GM12872 (cell line): ENCODE measurements around the gene CALD1.

ENCODE experiments used
- TF ChIP-seq, protein P1 (sequence below): IDR thresholded peaks from 3 replicates; pipeline ENCODE4 v1.5.1; 2011; ENCODE audit warnings: low read depth, mild to moderate bottlenecking, low read length, moderate library complexity; ENCODE audit not compliant: insufficient read depth

CALD1 gene

DNA sequence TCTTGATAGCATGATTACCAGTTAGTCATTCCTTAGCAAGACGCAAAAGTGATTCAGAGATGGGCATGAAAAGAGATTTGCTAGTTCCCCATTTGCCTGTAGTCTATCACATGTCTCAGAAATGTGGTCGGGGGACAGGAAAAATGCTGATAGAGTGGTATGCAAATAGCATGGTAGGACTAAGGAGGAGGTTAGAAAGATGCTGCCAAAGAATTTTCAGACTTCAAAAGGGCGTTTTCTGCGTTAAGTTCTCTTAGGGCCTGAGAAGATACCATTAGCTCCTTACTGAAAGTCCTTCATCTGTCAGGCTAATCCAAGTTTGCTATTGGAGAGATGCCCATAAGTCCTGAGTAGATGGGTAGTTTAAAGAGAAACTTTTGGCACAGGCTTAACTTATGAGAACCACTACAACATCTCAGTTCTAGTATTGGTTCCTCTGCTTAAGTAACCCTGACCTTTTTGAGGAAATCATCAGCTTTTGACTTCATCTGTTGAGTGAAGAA, 2.7 kb downstream of the CALD1 start:
- TF ChIP-seq, protein P1, sequence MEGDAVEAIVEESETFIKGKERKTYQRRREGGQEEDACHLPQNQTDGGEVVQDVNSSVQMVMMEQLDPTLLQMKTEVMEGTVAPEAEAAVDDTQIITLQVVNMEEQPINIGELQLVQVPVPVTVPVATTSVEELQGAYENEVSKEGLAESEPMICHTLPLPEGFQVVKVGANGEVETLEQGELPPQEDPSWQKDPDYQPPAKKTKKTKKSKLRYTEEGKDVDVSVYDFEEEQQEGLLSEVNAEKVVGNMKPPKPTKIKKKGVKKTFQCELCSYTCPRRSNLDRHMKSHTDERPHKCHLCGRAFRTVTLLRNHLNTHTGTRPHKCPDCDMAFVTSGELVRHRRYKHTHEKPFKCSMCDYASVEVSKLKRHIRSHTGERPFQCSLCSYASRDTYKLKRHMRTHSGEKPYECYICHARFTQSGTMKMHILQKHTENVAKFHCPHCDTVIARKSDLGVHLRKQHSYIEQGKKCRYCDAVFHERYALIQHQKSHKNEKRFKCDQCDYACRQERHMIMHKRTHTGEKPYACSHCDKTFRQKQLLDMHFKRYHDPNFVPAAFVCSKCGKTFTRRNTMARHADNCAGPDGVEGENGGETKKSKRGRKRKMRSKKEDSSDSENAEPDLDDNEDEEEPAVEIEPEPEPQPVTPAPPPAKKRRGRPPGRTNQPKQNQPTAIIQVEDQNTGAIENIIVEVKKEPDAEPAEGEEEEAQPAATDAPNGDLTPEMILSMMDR, result no peak

DNA sequence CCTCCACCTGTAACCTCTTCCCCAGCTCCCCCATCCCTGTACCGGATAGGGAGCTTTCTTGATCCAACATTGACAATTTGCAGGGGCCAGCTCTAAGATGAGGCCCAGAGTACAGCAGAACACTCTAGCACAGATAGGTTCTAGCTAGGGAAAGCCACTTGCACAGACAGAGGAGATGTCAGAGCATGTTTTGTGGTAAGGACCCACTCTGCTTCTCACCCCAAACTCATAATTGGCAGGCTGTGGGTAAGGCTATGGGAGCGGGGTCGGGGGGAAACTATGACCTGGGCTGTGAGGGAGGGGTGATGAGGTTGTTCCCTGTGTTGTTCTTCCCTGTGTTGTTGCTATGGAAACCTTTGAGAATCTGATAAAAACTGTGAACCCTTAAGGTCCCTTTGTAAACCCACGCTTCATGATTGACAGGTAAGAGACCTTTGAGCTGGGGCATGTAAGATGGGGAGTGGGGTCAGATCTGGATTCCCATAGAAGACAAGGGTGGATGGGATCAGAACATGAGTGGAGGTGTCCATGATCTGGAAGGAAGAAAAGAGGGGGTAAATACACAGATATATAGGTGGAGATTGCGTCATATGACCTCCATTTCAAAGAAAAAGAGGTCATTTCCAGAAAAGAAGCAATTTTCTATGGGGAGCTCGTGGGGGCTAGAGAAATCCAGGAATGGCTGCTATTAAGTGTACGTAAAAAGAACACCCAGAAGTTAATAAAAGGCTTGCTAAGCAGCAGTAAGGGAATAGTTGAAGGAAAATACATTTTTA, 4.0 kb downstream of the CALD1 start:
- TF ChIP-seq, protein P1, result no peak

DNA sequence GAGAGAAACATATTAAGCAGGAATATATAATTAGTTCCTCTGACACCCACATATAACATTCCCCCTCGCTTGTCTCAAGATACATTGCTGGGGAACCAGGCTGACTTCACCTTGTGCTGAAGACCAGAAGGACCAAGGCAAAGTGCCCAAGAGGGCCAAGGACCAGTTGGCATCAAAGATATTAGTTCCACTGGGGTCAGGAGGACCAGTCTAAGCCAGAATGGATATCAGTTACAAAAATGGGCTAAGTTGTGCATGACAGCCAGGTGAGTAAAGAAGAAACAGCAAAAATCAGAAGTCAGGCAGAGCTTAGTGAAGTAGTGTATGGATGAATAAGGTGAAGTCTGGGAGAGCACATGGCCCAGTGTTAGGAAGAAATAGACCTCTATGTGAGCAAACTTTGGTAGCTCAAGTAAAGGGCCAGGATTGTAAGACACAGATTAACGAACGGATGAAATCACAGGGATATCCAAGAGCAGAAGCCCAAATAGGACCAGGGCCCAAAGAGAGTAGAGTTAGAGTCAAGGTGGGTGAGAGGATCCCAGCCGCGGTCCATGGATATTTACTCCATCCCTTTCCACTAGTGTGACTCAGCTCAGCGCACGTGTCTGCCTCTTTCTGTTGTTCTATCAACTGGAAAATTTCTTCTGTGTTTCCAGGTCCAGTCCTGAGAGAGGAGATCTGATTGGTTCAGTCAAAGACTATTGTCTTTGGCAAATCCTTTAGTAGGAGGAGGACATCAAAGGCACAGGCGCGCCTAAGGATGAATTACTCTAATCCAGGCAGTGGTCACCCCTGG, 5.0 kb downstream of the CALD1 start:
- TF ChIP-seq, protein P1, result no peak

DNA sequence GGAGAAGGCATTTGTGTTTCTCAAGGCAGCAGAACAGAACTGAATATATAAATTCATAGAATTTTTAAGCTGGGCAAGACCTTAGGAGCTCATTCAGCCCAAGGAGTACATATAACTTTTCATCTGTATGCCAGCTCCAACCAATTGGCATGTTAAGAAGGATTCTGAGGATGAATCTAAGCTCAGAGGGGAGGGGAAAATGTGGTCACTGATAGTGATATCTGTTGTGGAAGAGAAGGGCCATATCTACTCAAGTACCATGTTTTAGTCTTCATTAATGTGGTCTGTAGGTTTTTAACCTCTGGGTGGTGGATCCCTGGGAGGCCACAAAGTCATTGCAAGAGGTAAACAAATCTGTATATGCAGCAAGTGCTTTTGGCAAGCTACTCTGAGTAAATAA, 6.4 kb downstream of the CALD1 start:
- TF ChIP-seq, protein P1, result no peak

- TF ChIP-seq, protein P1, result no peak
Measured at GRCh38 chr7:134787064-134787463, 7.6 kb downstream of the CALD1 start.

- TF ChIP-seq, protein P1, result no peak
Measured at GRCh38 chr7:134787720-134788119, 8.3 kb downstream of the CALD1 start.

DNA sequence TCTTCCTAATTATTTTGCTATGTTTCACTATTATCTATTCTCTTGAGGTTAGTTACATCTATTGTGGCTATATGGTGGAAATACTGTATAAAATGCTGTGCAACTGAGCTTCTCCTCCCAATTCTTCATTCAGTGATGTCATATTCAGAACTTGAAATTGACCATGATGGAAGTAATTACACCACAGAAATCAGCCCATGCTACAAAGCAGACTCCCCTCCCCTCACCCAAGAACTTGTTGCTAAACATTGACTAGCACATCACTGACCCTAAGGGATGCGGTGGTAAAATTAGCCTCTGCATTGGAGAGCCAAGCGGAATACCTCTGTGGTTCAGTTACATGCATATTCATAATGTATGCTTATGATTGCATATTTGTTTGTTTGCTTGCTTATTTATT, 8.8 kb downstream of the CALD1 start:
- TF ChIP-seq, protein P1, result no peak
